ENCODE results near the gene ZNF213. TPM values are rescaled to one million over a fixed set of nuclear protein-coding genes. Genes with fewer than 3 reads are reported as not detected.
"Not testable (repeated sequence)": the region's sequence is repeated elsewhere in the genome, so short reads cannot be mapped to it uniquely, and the experiment has no call there.

ZNF213 gene
- total RNA-seq, 2 experiments from 2014 or later = 1.6 to 2.2 TPM

DNA sequence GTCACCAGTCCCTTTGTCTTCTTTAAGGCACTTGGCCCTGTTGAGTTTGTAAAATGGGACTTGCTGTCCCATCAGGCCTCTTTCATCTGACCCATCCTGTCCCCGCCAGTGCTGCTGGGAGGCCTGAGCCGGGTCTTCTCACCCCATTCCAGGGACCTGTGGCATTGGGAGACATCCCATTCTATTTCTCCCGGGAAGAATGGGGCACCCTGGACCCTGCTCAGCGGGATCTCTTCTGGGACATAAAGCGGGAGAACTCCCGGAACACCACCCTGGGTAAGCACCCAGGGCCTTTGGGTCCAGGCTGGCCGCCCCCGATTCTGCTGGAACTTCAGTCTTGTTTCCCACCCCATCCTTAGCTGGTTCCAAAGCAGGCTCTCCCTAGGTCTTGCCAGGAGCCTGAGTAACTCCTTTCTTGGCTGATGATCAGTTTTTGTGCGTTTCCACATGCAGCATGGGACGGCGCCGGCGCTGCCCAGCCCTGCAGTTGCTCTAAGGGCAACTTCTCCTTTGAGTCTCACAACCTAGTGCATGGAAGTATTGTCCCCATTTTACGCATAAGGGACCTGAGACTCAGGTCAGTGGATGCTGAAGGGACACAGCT, 4.1 kb downstream of the ZNF213 start:
- Histone ChIP-seq H3K27me3 (ENCODE audit: control insufficient read depth in 1 of 2, insufficient read depth in 2 of 2, low read length in 2 of 2) (no peaks in the 10 kb centered on the region), H3K27ac (ENCODE audit: low read depth in 1 of 2, low read length in 2 of 2) (no peak overlapping the region), H3K4me3 (ENCODE audit: low read length) (no peak overlapping the region), H3K9me3 (ENCODE audit: control insufficient read depth in 1 of 2, insufficient read depth in 1 of 2, low read length in 2 of 2) (no peaks in the 10 kb centered on the region), H3K4me1 (ENCODE audit: insufficient read depth, low read length) (peaks cover 13% of the 10 kb centered on the region), H3K36me3 (ENCODE audit: insufficient read depth, low read length) (peaks cover 39% of the 10 kb centered on the region)
- no peak overlapping the region for H3K4me3 Mint-ChIP-seq
- TF ChIP-seq, protein P1, sequence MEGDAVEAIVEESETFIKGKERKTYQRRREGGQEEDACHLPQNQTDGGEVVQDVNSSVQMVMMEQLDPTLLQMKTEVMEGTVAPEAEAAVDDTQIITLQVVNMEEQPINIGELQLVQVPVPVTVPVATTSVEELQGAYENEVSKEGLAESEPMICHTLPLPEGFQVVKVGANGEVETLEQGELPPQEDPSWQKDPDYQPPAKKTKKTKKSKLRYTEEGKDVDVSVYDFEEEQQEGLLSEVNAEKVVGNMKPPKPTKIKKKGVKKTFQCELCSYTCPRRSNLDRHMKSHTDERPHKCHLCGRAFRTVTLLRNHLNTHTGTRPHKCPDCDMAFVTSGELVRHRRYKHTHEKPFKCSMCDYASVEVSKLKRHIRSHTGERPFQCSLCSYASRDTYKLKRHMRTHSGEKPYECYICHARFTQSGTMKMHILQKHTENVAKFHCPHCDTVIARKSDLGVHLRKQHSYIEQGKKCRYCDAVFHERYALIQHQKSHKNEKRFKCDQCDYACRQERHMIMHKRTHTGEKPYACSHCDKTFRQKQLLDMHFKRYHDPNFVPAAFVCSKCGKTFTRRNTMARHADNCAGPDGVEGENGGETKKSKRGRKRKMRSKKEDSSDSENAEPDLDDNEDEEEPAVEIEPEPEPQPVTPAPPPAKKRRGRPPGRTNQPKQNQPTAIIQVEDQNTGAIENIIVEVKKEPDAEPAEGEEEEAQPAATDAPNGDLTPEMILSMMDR (IDR thresholded peaks at IDR 0.05) = no peak
- CTCF ChIA-PET = interaction anchor here (1.2 kb wide), 1 partner anchor 10 kb away, joined by 3 read pairs; no protein-coding TSS in a partner anchor
- no peak for ATAC-seq (ENCODE audit: poor library complexity)
- DNase-seq = no peak
- peaks cover 23% of the 10 kb centered on the region for H3K4me1 Mint-ChIP-seq (ENCODE audit: low read depth)
- no peaks in the 10 kb centered on the region for H3K27me3 Mint-ChIP-seq
- POLR2A ChIA-PET = no interaction called here
- intact Hi-C loops (cut with DNase I, micrococcal nuclease) = loop anchor here in 1 of 2 experiments (10.0 kb wide), 1 partner anchor 1476 kb away; the partner anchor contains the start of gene UBALD1
- H3K9me3 Mint-ChIP-seq = no peaks in the 10 kb centered on the region
- H3K27ac Mint-ChIP-seq = no peak overlapping the region
- H3K36me3 Mint-ChIP-seq (ENCODE audit: low read depth) = peaks cover 50% of the 10 kb centered on the region

DNA sequence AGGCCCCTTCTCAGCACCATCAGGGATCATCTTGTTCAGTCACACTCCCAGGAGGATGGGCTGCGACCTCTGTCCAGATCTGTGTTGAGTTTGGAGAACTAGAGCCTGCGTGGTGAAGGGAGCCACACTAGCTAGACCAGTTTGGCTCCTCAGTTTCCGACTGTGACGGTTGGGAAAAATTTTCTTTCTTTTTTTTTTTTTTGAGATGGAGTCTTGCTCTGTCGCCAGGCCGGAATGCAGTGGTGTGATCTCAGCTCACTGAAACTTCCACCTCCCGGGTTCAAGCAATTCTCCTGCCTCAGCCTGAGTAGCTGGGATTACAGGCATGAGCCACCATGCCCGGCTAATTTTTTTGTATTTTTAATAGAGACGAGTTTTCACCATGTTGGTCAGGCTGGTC, 4.7 kb downstream of the ZNF213 start:
- ATAC-seq (ENCODE audit: poor library complexity); H3K4me3 Mint-ChIP-seq: not testable (repeated sequence)
- intact Hi-C loops (cut with DNase I, micrococcal nuclease) = loop anchor here in 1 of 2 experiments (10.0 kb wide), 1 partner anchor 1475 kb away; the partner anchor contains the start of gene UBALD1

DNA sequence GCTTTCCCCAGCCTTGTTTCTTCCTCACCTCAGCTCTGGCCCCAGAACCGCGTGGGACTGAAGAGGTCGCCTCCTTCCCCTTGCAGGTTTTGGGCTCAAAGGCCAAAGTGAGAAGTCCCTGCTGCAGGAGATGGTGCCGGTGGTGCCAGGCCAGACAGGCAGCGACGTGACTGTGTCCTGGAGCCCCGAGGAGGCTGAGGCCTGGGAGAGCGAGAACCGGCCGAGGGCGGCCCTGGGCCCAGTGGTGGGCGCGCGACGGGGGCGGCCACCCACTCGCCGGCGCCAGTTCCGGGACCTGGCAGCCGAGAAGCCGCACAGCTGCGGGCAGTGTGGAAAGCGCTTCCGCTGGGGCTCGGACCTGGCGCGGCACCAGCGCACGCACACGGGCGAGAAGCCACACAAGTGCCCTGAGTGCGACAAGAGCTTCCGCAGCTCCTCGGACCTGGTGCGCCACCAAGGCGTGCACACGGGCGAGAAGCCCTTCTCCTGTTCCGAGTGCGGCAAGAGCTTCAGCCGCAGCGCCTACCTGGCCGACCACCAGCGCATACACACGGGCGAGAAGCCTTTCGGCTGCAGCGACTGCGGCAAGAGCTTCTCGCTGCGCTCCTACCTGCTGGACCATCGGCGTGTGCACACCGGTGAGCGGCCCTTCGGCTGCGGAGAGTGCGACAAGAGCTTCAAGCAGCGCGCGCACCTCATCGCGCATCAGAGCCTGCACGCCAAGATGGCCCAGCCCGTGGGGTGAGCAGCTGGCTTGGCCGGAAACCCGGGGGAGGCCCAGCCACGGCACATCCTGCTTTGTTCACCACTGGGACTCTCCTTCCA, 6.0 kb downstream of the ZNF213 start:
- peaks cover 3% of the 10 kb centered on the region for H3K4me1 ChIP-seq (ENCODE audit: insufficient read depth, low read length)

More for the DNA sequence above, 4.7 kb downstream of the ZNF213 start:
- DNase-seq; H3K27me3 ChIP-seq (ENCODE audit: control insufficient read depth in 1 of 2, insufficient read depth in 2 of 2, low read length in 2 of 2); H3K27ac ChIP-seq (ENCODE audit: low read depth in 1 of 2, low read length in 2 of 2); H3K4me1 ChIP-seq (ENCODE audit: insufficient read depth, low read length); H3K27ac Mint-ChIP-seq; H3K9me3 Mint-ChIP-seq; H3K9me3 ChIP-seq (ENCODE audit: control insufficient read depth in 1 of 2, insufficient read depth in 1 of 2, low read length in 2 of 2); H3K27me3 Mint-ChIP-seq; POLR2A ChIA-PET; H3K4me3 ChIP-seq (ENCODE audit: low read length): not testable (repeated sequence)
- H3K36me3 ChIP-seq (ENCODE audit: insufficient read depth, low read length) = peaks cover 39% of the 10 kb centered on the region
- H3K4me1 Mint-ChIP-seq (ENCODE audit: low read depth) = peaks cover 19% of the 10 kb centered on the region
- CTCF ChIA-PET = interaction anchor here (1.2 kb wide), 1 partner anchor 10 kb away, joined by 3 read pairs; no protein-coding TSS in a partner anchor
- H3K36me3 Mint-ChIP-seq (ENCODE audit: low read depth) = peaks cover 46% of the 10 kb centered on the region

More for the DNA sequence above, 6.0 kb downstream of the ZNF213 start:
- CTCF ChIA-PET = interaction anchor here (0.5 kb wide), 1 partner anchor 38 kb away, joined by 3 read pairs; no protein-coding TSS in a partner anchor
- DNase-seq (peak in 1 of 14 experiments; percentile 29), ATAC-seq (ENCODE audit: poor library complexity) (no peak)
- H3K27me3 ChIP-seq (ENCODE audit: control insufficient read depth in 1 of 2, insufficient read depth in 2 of 2, low read length in 2 of 2) = no peaks in the 10 kb centered on the region
- no peaks in the 10 kb centered on the region for H3K9me3 ChIP-seq (ENCODE audit: control insufficient read depth in 1 of 2, insufficient read depth in 1 of 2, low read length in 2 of 2)
- peaks cover 8% of the 10 kb centered on the region for H3K4me1 Mint-ChIP-seq (ENCODE audit: low read depth)
- peaks cover 39% of the 10 kb centered on the region for H3K36me3 ChIP-seq (ENCODE audit: insufficient read depth, low read length)
- no peak overlapping the region for H3K4me3 ChIP-seq (ENCODE audit: low read length)
- H3K36me3 Mint-ChIP-seq (ENCODE audit: low read depth) = peaks cover 37% of the 10 kb centered on the region
- POLR2A ChIA-PET = interaction anchor here (1.0 kb wide), 1 partner anchor 10 kb away, joined by 3 read pairs; no protein-coding TSS in a partner anchor
- intact Hi-C loops (cut with DNase I, micrococcal nuclease) = no loop called here
- H3K4me3 Mint-ChIP-seq = no peak overlapping the region
- TF ChIP-seq, protein P1 (IDR thresholded peaks at IDR 0.05) = no peak
- H3K27ac ChIP-seq (ENCODE audit: low read depth in 1 of 2, low read length in 2 of 2) = no peak overlapping the region
- no peaks in the 10 kb centered on the region for H3K27me3 Mint-ChIP-seq
- no peak overlapping the region for H3K27ac Mint-ChIP-seq
- no peaks in the 10 kb centered on the region for H3K9me3 Mint-ChIP-seq
